SU-DHL-6 (cell line): ENCODE measurements around the gene ATP6V0D1.

Experiments
- H2AFZ ChIP-seq: fragments of 200-600 bp; sonication (generic); 2 replicates; pipeline ENCODE4 v1.6.1; 2014; ENCODE audit warnings: low read depth, mild to moderate bottlenecking, moderate library complexity, mixed read lengths, antibody characterized with exemption, low read length; ENCODE audit not compliant: severe bottlenecking
- H3F3A ChIP-seq: fragments of 200-600 bp; shearing (Covaris generic); 2 replicates; pipeline ENCODE4 v1.6.0; 2016; ENCODE audit warnings: antibody characterized with exemption, mild to moderate bottlenecking; ENCODE audit not compliant: insufficient read depth
- H3K27ac ChIP-seq: fragments of 200-600 bp; sonication (generic); 2 replicates; pipeline ENCODE4 v1.5.1; 2016; ENCODE audit warnings: low read depth, mild to moderate bottlenecking, low read length, moderate library complexity, mixed read lengths
- H3K27me3 ChIP-seq: fragments of 200-600 bp; sonication (generic), shearing (Covaris generic); 2 replicates; pipeline ENCODE4 v1.6.0; 2014; ENCODE audit warnings: mild to moderate bottlenecking, low read length
- H3K36me3 ChIP-seq: fragments of 200-600 bp; sonication (generic); 2 replicates; pipeline ENCODE4 v1.6.1; 2014; ENCODE audit warnings: mild to moderate bottlenecking, low read length, mixed read lengths
- H3K4me2 ChIP-seq: fragments of 300-600, 200-600 bp; shearing (Covaris generic), sonication (generic); 2 replicates; pipeline ENCODE4 v1.6.0; 2014; ENCODE audit warnings: low read length, low read depth, mild to moderate bottlenecking; ENCODE audit not compliant: poor library complexity, severe bottlenecking
- H3K4me3 ChIP-seq: fragments of 200-600 bp; sonication (generic); 2 replicates; pipeline ENCODE4 v1.5.1; 2014; ENCODE audit warnings: antibody characterized with exemption, low read length, mild to moderate bottlenecking, mixed read lengths; ENCODE audit not compliant: insufficient read depth, poor library complexity, severe bottlenecking
- H3K79me2 ChIP-seq: fragments of 200-600 bp; sonication (generic); 2 replicates; pipeline ENCODE4 v1.6.1; 2014; ENCODE audit warnings: mild to moderate bottlenecking, low read length, moderate library complexity; ENCODE audit not compliant: insufficient read depth
- H3K9ac ChIP-seq: fragments of 200-600 bp; sonication (generic); 2 replicates; pipeline ENCODE4 v1.7.0; 2014; ENCODE audit warnings: mild to moderate bottlenecking, low read length
- H3K9me2 ChIP-seq: fragments of 200-600 bp; sonication (generic); replicated peaks from 2 replicates; pipeline ENCODE4 v1.6.1; 2014; ENCODE audit warnings: low read length; ENCODE audit not compliant: insufficient read depth
- H3K9me3 ChIP-seq: fragments of 200-600 bp; sonication (generic); 2 replicates; pipeline ENCODE4 v1.6.1; 2014; ENCODE audit warnings: low read length, mixed read lengths; ENCODE audit not compliant: insufficient read depth
- H4K20me1 ChIP-seq: fragments of 200-600 bp; sonication (generic); 2 replicates; pipeline ENCODE4 v1.6.1; 2014; ENCODE audit warnings: low read depth, mild to moderate bottlenecking, antibody characterized with exemption, low read length, moderate library complexity, mixed read lengths
- CTCF ChIP-seq: fragments of 200-600 bp; sonication (generic); IDR thresholded peaks from one replicate; pipeline ENCODE4 v1.5.1; 2017; ENCODE audit warnings: antibody characterized with exemption, mild to moderate bottlenecking, low read length, moderate library complexity; ENCODE audit not compliant: insufficient read depth, poor library complexity, severe bottlenecking
- EZH2phosphoT487 ChIP-seq: fragments of 200-600 bp; sonication (generic), shearing (Covaris generic); conservative IDR thresholded peaks from 2 replicates; pipeline ENCODE4 v1.6.1; 2018; ENCODE audit warnings: mild to moderate bottlenecking, antibody characterized with exemption, low read length, moderate library complexity, mixed read lengths

ATP6V0D1 gene

GRCh38 chr16:67445126-67445426 lies 35.9 kb downstream of the ATP6V0D1 start:
- no peak overlapping the region for H3K9ac ChIP-seq
- H2AFZ ChIP-seq = no peak overlapping the region
- H3K4me3 ChIP-seq = no peak overlapping the region
- no peaks in the 10 kb centered on the region for H3K9me2 ChIP-seq
- H3K9me3 ChIP-seq = no peaks in the 10 kb centered on the region
- H3K27me3 ChIP-seq = no peaks in the 10 kb centered on the region
- no peak overlapping the region for H3K27ac ChIP-seq
- H3K79me2 ChIP-seq = no peaks in the 10 kb centered on the region; the same call in 1 of the 2 replicates
- no peaks in the 10 kb centered on the region for H3F3A ChIP-seq
- no peak overlapping the region for H3K4me2 ChIP-seq
- H3K36me3 ChIP-seq = no peaks in the 10 kb centered on the region
- H4K20me1 ChIP-seq = no peaks in the 10 kb centered on the region
- no peak for TF ChIP-seq CTCF

GRCh38 chr16:67444259-67445125 lies 36.5 kb downstream of the ATP6V0D1 start:
- H3K27ac ChIP-seq = no peak overlapping the region

GRCh38 chr16:67443265-67443664 lies 37.7 kb downstream of the ATP6V0D1 start:
- no peaks in the 10 kb centered on the region for H3K9me3 ChIP-seq
- H2AFZ ChIP-seq = no peak overlapping the region
- no peaks in the 10 kb centered on the region for H4K20me1 ChIP-seq
- no peak overlapping the region for H3K9ac ChIP-seq
- H3K4me3 ChIP-seq = no peak overlapping the region
- TF ChIP-seq EZH2phosphoT487 (no peak), CTCF (no peak)
- no peaks in the 10 kb centered on the region for H3K27me3 ChIP-seq
- H3K4me2 ChIP-seq = no peak overlapping the region
- no peaks in the 10 kb centered on the region for H3K9me2 ChIP-seq
- no peaks in the 10 kb centered on the region for H3F3A ChIP-seq
- no peaks in the 10 kb centered on the region for H3K36me3 ChIP-seq
- H3K79me2 ChIP-seq = no peaks in the 10 kb centered on the region; the same call in 1 of the 2 replicates
- H3K27ac ChIP-seq = no peak overlapping the region

More at GRCh38 chr16:67444259-67445125, 36.5 kb downstream of the ATP6V0D1 start:
- H3K4me2 ChIP-seq = no peak overlapping the region
- H3F3A ChIP-seq = no peaks in the 10 kb centered on the region
- H3K9me2 ChIP-seq = no peaks in the 10 kb centered on the region
- H3K9ac ChIP-seq = no peak overlapping the region
- no peaks in the 10 kb centered on the region for H3K27me3 ChIP-seq
- H3K79me2 ChIP-seq = no peaks in the 10 kb centered on the region; the same call in 1 of the 2 replicates
- no peak overlapping the region for H2AFZ ChIP-seq
- no peaks in the 10 kb centered on the region for H3K9me3 ChIP-seq
- H3K36me3 ChIP-seq = no peaks in the 10 kb centered on the region
- H3K4me3 ChIP-seq = no peak overlapping the region
- no peaks in the 10 kb centered on the region for H4K20me1 ChIP-seq
- TF ChIP-seq EZH2phosphoT487 (no peak), CTCF (no peak)
